Fibroblast of gingiva (primary cell): ENCODE results near the gene SLC25A14.
"Not testable (repeated sequence)": the region's sequence is repeated elsewhere in the genome, so short reads cannot be mapped to it uniquely, and the experiment has no call there.

Source experiments
- DNase-seq: peaks from one replicate; pipeline ENCODE4 v3.0.0-alpha.2; 2011; ENCODE audit warnings: low read depth

Gene SLC25A14, protein sequence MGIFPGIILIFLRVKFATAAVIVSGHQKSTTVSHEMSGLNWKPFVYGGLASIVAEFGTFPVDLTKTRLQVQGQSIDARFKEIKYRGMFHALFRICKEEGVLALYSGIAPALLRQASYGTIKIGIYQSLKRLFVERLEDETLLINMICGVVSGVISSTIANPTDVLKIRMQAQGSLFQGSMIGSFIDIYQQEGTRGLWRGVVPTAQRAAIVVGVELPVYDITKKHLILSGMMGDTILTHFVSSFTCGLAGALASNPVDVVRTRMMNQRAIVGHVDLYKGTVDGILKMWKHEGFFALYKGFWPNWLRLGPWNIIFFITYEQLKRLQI

DNA sequence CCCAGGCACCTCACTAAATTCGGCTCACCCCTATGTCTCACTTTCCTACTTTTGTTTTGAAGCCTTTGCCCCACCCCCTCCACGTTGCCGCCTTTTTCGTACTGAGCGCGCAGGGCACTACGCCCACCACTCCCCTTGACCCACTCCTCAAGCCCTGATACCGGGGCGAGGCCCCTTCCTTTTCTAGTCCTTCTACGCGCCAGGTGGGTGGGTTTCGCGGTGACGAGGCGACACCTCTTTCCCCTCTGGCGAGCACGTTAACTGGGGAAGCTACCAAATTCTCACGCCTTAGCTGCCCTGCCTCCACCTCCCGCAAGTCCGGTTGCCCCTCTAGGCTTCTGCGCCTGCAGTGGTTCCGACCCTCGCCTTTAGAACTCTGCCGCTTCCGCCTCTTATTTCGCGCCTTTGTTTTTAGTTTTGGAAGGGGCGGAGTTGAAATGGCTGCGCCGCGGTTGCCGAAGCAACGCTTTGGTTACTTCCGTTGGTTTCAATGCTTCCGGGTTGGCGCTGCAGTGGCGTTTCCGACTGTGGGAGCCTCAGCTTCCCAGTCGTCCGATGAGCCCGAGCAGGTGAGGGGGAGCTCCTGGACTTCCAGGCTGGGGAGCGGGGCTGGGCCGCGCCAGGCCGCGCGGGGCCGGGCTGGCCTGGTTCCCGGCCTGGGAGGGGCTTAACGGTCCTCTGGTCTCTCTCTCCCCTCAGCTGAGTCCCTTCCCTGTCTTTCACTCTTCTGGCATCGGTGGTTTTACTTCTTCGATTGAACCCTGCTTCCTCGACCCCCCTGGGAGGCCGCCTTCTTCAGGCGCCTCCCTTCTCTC is at the start of gene SLC25A14:
Gene SLC25A14 (plus strand): TSS at position 512 of the 815 bp plus-strand sequence. CDS start 360 bp downstream, outside the sequence.
- DNase-seq, result peak; percentile 63

DNA sequence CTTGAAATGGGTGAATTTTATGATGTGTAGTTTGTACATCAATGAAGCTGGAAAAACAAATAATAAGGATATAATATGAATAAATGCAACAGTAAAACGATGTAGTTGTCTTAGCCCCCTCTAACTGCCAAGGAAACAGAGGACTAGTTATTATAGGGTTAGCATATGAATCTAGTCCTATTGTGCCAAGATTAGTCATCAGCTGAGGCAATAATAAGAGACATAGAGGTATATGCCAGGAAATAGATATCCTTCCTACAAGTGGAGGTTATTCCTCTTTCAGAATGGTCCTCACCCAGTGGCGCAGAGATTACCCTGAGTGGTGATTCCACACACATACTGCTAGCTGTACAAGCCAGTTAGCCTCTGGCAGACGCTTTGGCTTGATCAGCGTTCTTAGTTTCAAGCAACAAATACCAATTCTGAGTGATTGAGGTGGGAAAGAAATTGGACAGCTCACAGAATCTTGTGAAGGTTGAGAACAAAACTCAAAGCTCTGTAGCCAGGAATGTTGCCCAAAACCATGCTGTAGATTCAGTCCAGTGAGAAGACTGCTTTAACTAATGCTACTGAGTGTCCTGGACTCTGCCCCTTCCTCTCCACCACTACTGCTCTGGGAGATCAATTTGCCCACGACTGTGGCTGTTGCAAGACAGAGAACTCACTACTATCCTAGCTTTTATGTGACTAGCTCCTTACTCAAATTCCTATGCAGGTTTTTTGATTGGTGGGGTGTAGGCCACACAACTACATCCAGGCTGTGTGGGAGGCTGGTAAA is 44.0 kb upstream of the SLC25A14 start:
- peak; percentile 19 for DNase-seq

DNA sequence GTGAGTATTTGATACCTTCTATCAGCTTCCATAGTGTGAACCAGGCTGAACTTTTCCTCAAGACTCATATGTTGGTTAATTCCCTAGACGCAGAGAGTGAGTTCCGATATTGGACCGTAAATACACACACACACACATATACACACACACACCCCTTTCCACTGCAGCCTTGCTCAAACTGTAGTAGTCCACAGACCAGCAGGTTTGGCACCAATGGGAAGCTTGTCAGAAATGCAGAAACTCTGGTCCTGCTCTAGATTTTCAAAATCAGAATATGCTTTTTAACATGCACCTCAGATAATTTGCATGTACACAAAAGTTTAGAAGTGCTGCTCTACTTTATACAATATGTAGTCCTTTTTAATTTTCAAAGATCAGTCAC is 43.4 kb upstream of the SLC25A14 start:
- DNase-seq, result no peak

DNA sequence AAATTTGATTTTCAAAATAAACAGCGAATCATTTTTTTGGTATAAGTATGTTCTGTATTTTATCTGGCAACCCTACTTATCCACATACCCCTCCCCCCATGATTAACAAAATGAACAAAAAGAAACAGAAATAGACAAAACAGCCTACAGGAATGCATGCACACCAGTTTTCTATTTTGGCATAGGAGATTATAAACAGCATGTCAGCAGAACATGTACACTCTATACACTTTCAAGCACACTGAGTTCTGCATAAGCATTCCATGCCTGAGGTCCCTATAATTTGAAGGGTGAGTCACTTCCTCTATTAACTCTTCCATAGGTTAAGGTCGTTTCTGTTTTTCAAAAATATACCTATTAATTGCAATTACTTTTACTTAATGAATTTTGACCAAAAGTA is 43.0 kb upstream of the SLC25A14 start:
- peak; percentile 57 for DNase-seq

DNA sequence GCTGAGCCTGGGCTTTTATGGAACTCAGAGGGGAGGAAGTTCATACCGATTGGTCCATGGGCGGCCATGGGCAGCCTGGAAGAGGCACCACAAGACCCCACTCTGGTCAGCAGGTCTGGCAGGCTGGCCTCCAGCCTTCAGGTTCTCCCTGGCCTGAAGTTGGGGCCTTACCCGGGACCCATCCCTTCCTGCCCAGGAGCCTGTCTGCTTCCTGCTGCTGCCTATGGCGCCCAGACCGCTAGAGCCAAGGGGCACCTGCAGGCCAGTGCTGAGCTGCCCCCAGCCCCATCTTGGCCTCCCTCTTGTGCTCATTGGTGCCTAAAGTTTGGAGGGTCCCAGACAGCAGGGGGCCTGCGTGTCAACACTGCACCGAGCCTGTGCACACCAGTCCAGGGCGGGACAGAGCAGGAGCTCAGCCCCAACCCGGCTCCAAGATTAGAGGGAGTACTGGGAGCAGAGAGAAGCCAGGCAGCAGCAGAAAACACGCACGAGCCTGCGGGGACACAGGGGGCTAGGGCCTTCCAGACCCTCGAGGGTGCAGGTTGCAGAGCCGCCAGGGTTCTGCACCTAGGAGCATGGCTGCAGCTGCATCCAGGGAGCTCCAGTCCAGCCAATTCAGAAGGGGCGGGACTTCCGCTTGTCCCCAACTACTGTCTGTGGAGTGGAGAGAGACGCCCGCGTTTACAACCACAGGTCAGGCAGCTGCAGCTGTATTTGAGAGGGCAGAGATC is 40.3 kb upstream of the SLC25A14 start:
- no peak for DNase-seq

DNA sequence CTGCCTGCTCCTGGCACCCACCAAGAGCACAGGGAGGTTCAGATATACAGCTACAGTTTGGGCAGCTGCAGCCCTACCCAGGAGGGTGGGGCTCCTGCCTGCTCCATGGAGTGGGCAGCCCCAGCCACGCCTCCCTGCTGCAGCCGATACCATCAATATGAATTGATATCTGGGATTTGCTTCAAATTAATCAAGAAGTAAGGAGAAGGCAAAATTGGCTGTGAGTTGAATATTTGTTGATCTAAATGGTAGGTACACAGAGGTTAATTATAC is 39.8 kb upstream of the SLC25A14 start:
- DNase-seq, result no peak

DNA sequence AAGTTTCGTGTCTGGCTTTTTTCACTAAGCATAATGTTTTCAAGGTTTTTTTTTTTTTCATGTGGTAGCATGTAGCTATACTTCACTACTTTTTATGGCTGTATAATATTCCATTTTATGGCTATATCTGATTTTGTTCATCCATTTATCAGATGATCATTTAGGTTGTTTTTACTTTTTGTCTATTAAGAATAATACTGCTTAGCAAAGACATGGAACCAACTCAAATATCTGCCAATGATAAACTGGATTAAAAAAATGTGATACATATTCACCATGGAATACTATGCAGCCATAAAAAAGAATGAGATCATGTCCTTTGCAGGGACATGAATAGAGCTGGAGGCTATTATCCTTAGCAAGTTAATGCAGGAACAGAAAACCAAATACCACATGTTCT is 38.3 kb upstream of the SLC25A14 start:
- DNase-seq, result no peak

DNA sequence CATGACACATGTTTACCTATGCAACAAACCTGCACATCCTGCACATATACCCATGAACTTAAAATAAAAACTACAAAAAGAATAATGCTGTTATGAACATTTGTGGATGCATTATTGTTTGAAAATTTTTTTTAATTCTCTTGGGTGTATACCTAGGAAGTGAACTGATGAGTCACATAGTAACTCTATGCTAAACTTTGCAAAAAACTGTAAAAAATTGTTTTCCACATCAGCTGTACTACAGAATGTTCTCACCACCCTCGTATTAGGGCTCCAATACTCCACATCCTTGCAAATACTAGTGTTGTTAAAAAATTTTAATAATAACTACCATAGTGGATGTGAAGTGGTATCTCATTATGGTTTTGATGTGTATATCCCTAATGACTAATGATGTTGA is 37.7 kb upstream of the SLC25A14 start:
- no peak for DNase-seq

DNA sequence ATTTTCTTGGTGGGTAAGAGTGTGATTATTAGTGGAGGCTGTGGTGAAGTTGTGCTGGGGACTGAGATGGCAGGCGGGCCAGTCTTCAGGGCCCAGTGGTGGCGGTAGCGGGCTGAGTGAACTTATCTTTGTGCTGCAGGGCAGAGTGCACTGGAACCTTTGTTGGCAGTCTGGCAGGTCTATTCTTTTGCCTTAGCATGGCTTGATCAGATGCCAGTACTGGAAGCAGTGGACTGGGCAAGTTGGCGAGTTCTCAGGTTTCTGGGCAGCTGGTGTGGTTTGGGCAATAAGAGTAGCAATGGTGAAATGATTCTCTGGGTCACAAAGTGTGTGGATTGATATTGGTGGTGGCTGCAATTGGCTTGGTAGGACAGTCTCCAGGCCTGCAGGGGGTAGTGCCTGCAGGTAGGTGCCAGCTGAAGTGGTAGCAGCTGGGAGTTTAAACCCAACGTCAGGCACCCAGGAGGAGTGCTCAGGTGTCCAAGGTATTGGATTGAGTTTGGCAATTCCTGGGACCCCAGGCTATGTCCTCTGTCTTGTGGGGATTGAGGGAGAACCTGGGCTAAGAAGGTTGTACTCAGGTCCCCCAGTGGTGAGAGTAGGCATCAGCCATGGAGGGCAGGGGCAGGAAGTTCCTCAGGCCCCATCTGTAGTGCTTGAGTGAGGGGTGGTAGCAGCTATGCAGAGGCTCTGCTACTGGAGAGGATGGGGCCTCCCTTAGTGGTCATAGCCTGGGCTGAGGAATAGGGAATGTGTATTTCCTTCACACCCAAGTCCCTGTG is 34.9 kb upstream of the SLC25A14 start:
- DNase-seq, result peak; percentile 23

DNA sequence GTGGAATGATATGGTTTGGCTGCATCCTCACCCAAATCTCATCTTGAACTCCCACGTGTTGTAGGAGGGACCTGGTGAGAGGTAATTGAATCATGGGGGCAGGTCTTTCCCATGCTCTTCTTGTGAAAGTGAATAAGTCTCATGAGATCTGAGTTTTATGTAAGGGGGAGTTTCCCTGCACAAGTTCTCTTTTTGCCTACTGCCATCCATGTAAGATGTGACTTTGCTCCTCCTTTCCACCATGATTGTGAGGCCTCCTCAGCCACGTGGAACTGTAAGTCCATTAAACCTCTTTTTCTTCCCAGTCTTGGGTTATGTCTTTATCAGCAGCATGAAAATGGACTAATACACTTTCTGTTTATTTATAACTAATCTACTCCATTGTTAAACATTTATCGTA is 19.8 kb upstream of the SLC25A14 start:
- DNase-seq, result not testable (repeated sequence)

DNA sequence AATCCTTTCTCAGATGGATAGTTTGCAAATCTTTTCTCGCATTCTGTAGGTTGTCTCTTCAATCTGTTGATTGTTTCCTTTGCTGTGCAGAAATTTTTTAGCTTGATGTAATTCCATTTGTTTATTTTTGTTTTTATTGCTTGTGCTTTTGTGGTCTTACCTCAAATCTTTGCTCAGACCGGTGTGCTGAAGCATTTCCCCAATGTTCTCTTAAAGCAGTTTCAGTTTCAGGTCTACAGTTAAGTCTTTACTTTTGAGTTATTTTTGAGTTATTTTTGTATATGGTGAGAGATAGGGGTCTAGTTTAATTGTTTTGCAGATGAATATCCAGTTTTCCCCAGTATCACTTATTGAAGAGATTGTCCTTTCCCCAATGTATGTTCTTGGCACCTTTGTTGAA is 18.2 kb upstream of the SLC25A14 start:
- DNase-seq, result no peak

DNA sequence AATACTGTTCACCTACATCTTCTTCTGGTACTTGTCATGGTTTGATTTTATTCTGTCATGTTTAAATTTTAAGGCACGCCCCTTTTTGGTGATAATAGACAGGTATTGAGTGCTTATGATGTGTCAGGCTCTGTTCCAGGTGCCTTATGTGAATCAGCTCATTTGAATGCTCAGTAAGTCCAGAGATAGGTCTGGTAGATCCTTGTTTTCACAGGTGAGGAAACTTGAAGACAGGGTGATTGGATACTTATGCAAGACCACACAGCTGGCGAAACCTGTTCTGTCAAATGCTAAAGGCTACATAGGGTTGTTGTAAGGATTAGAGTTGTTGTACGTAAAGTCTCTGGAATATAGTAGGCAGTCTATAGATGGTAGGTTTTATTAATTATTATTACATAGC is 9.6 kb upstream of the SLC25A14 start:
- DNase-seq, result no peak

DNA sequence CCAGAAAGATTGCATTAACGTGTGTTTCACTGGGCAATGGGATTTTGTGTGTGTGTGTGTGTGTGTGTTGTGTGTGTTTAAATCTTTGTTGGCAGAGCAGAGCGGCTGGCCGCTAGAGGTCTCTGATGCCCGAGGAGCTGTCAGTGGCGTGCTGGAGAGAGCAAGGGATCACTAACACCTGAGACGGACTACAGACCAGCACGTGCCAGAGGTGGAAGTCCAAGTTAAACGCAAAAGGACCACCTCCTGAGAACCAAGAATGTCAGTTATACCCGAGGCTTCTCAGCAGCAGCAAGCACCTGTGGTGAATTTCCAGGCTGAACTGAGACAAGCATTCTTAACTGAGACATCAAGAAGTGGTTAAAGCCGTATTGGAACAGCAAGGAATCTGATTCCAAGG is 9.0 kb upstream of the SLC25A14 start:
- peak; percentile 40 for DNase-seq

DNA sequence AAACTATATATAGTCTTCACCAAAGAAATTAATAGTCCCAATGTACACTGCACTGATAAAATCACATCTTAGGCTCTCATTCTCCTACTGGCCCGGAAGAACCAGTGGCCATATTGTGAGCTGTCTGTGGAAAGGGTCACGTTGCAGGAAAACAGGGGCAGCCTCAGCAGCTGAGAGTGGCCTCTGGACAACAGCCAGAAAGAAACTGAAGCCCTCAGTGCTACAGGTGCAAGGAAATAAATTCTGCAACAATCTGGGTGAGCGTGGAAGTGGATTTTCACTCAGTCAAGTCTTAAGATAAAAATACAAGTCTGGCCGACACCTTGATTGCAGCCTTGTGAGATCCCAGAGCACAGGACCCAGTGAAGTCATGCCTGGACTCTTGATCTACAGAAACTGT is 3.2 kb upstream of the SLC25A14 start:
- DNase-seq, result no peak

DNA sequence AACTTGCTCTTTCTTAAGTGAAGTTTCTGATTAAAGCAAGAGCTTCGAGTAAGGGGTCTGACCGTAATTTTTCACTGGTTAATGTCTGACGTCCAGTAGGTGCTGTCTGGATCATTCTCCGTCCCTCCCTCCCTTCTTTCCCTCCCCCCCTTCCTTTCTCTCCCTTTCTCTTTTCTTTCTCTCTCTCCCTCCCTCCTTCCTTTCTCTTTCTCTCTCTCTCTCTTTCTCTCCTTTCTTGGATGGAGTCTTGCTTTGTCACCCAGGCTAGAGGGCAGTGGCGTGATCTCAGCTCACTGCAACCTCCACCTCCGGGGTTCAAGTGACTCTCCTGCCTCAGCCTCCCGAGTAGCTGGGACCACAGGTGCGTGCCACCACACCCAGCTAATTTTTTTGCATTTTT is 850 bp upstream of the SLC25A14 start:
- not testable (repeated sequence) for DNase-seq

DNA sequence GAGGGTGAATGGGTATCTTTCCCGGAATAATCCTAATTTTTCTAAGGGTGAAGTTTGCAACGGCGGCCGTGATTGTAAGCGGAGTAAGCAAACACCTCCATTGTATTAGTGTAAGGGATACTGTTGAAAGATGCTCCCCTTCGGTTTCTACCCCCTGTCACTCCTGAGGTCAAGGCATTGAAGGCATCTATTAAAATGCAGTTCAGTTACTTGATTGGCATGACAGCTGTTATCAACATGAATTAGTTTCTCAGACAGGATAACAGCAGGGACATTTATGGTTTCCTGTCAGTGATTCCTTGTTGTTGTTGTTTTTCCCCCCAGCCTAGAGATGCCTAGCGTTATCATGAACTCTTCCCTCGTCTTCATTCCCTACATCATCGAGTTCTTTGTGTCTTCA is 552 bp downstream of the SLC25A14 start:
- DNase-seq, result no peak

DNA sequence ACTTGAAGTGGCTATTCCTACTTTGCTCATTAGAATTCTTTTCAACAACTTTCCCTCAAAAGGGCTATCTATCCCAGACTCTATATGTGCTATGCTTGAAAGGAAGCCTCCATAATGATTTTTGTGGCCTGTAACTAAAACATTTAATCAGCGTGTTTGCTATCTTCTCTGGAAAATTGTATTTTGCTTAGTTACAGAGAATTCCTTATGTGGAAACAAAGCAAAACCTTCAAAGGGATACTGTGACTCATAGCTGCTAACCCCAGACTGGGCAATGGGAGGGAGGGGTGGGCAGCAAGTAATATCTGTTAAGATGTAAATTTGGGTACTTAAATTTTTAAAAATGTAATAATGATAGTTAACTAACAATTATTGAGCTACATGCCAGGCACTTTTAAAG is 3.7 kb downstream of the SLC25A14 start:
- DNase-seq, result no peak

DNA sequence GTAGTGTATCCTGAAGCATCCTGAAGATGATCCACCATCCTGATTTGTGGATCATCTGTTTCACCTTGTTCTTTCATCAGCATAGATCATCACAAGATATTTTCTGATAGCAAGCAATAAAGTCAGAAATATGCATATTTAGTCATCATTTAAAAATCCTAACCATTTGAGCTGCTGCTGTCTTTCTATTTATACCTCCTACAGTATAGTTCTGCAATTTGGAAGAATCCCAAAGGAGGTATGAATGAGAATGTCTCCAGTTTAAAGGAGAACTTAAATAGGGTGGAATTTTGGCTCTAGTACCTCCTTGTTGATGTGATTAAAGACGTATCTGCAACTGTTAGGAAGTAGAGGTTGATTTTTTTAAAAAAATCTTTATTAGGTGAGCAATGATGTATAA is 7.6 kb downstream of the SLC25A14 start:
- no peak for DNase-seq

DNA sequence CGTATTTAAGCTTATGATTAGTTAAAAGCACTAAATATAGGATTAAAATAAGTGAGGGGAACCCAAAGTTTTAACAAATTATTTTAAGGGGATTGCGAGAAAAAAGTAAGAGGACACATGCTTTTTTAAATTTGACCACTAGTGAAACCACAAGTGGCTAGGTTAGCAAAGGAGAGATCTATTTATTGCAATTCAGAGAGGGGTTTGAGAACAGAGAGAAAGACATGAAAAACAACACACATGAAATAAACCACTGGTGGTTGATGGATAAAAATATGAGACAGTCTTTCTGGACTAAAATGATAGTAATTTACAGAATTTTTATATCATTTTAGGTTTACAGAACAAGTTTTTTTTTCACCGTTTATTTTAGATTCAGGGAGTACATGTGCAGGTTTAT is 11.8 kb downstream of the SLC25A14 start:
- DNase-seq, result no peak

DNA sequence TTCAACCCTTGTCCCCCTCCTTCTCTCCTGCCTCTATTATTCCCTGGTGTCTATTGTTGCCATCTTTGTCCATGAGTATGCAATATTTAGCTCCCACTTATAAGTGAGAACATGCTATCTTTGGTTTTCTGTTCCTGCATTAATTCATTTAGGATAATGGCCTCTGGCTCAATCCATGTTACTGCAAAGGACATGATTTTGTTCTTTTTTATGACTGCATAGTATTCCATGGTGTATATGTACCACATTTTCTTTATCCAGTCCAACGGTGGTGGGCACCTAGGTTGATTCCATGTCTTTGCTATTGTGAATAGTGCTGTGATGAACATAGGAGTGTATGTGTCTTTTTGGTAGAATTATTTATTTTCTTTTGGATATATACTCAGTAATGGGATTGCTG is 12.3 kb downstream of the SLC25A14 start:
- not testable (repeated sequence) for DNase-seq

DNA sequence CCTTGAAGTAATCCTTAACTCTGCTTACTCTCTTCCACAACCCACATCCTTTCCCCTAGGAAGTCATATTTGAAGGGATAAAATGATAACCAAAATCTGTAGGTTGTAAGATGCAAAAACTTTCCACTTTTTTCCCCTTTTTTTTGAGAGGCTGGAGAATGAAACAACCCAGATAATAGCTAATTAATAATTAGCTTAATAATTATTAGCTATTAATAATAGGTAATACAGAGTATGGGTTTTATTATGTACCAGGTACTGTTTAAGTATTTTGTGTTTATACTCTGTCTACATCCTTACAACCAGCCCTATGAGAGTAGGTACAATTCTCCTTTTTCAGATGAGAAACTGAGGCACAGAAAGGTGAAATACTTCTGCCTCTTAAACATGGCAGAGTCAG is 36.4 kb downstream of the SLC25A14 start:
- no peak for DNase-seq
